Neural crest cell (in vitro differentiated cells): ENCODE results near the gene SRSF2. TPM values are rescaled to one million over a fixed set of nuclear protein-coding genes. Genes with fewer than 3 reads are reported as not detected.
"Not testable (repeated sequence)": the region's sequence is repeated elsewhere in the genome, so short reads cannot be mapped to it uniquely, and the experiment has no call there.

ENCODE experiments used
- DNase-seq: peaks from one replicate; pipeline ENCODE4 v3.0.0; 2021; ENCODE audit warnings: low read depth, mixed read lengths, low spot score
- H3K27ac Mint-ChIP-seq: one replicate; pipeline ENCODE4 v1.8.0; 2021; ENCODE audit warnings: mild to moderate bottlenecking, mixed read lengths; ENCODE audit not compliant: unreplicated experiment
- H3K27me3 Mint-ChIP-seq: 2 replicates; pipeline ENCODE4 v1.8.0; 2021; ENCODE audit warnings: low read depth, mild to moderate bottlenecking, mixed read lengths
- H3K36me3 Mint-ChIP-seq: 2 replicates; pipeline ENCODE4 v1.8.0; 2021; ENCODE audit warnings: low read depth, mild to moderate bottlenecking, mixed read lengths
- H3K4me1 Mint-ChIP-seq: 2 replicates; pipeline ENCODE4 v1.8.0; 2021; ENCODE audit warnings: mixed read lengths
- H3K4me3 Mint-ChIP-seq: one replicate; pipeline ENCODE4 v1.8.0; 2021; ENCODE audit warnings: mild to moderate bottlenecking, mixed read lengths
- H3K9me3 Mint-ChIP-seq: 2 replicates; pipeline ENCODE4 v1.8.0; 2021; ENCODE audit warnings: mixed read lengths
- CTCF ChIP-seq: fragments of 200-600 bp; sonication (generic); conservative IDR thresholded peaks from 2 replicates; pipeline ENCODE4 v1.5.0; 2021; ENCODE audit warnings: antibody characterized with exemption, mild to moderate bottlenecking
- total RNA-seq: library from RNA; stranded (reverse); gene quantifications from 2 replicates; pipeline ENCODE4 v1.2.1, GENCODE V29; 2021

SRSF2 gene
- total RNA-seq, 1 donor from 2014 or later, result 453 TPM

- peak overlapping the region; percentile 92 for H3K4me3 Mint-ChIP-seq
- H3K27ac Mint-ChIP-seq, result peak overlapping the region; percentile 60
- no peaks in the 10 kb centered on the region for H3K27me3 Mint-ChIP-seq
- no peak for DNase-seq
- TF ChIP-seq CTCF, result no peak
- H3K36me3 Mint-ChIP-seq, result peaks cover 12% of the 10 kb centered on the region
- peaks cover 37% of the 10 kb centered on the region for H3K4me1 Mint-ChIP-seq
- H3K9me3 Mint-ChIP-seq, result no peaks in the 10 kb centered on the region
These were observed 11.4 kb downstream of the SRSF2 start for GRCh38 chr17:76725580-76726230.

DNA sequence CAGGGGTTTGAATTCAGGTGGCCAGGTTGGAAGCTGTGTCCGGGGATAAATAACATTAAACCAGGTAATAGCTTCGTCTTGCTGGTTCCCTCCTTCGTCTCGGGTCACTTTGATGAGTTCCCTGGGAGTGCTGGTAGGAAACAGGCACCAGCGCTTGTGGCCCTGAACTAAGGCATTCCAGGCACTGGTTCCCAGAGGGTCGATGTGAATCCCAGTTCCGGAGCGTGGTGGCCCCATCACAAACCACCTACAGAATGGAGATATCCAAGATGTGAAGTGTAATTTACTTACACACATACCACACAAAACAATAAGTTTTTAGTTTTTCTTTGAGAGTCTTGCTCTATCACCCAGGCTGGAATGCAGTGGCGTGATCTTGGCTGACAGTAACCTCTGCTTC lies 13.3 kb downstream of the SRSF2 start:
- Mint-ChIP-seq H3K9me3 (no peaks in the 10 kb centered on the region), H3K27ac (no peak overlapping the region), H3K27me3 (no peaks in the 10 kb centered on the region), H3K36me3 (peaks cover 16% of the 10 kb centered on the region), H3K4me1 (peaks cover 30% of the 10 kb centered on the region), H3K4me3 (peak overlapping the region; percentile 49)
- no peak for TF ChIP-seq CTCF
- DNase-seq, result no peak

GRCh38 chr17:76722977-76723376 lies 14.2 kb downstream of the SRSF2 start:
- Mint-ChIP-seq H3K4me3 (peak overlapping the region; percentile 79), H3K36me3 (peaks cover 18% of the 10 kb centered on the region), H3K4me1 (peaks cover 29% of the 10 kb centered on the region)
- DNase-seq, H3K27me3 Mint-ChIP-seq, H3K27ac Mint-ChIP-seq, H3K9me3 Mint-ChIP-seq: not testable (repeated sequence)

- no peak for TF ChIP-seq CTCF
- DNase-seq, result no peak
- H3K4me3 Mint-ChIP-seq, result peak overlapping the region; percentile 18
- peaks cover 18% of the 10 kb centered on the region for H3K36me3 Mint-ChIP-seq
- H3K4me1 Mint-ChIP-seq, result peaks cover 22% of the 10 kb centered on the region
- H3K27me3 Mint-ChIP-seq, result no peaks in the 10 kb centered on the region
- H3K9me3 Mint-ChIP-seq, result no peaks in the 10 kb centered on the region
- H3K27ac Mint-ChIP-seq, result no peak overlapping the region
These were observed 14.9 kb downstream of the SRSF2 start for GRCh38 chr17:76722279-76722678.

DNA sequence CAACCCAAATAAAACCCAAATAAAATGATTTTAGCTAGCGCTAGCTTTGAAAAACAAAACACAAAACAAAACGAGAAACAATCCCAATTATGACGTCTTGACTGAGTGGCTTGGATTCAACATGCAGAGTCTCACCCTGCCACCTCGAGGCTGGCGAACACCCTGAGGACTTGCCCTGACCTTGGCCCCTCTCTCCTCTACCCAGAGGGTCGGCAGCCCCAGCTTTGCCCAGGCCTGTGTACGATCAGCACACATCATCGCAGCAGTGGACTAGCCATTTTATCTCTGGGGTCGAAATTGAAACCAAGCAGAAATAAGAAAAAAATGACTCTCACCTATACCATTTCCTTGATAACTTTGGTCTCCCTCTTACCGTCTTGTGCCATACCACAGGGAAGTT lies 15.7 kb downstream of the SRSF2 start:
- Mint-ChIP-seq H3K27ac (peak overlapping the region; percentile 82), H3K36me3 (peaks cover 18% of the 10 kb centered on the region)
- TF ChIP-seq CTCF, result no peak

GRCh38 chr17:76720941-76721340 lies 16.2 kb downstream of the SRSF2 start:
- no peak overlapping the region for H3K27ac Mint-ChIP-seq
- no peak for TF ChIP-seq CTCF
- H3K27me3 Mint-ChIP-seq, result no peaks in the 10 kb centered on the region
- no peaks in the 10 kb centered on the region for H3K9me3 Mint-ChIP-seq
- peaks cover 15% of the 10 kb centered on the region for H3K36me3 Mint-ChIP-seq
- no peak for DNase-seq
- peak overlapping the region; percentile 10 for H3K4me3 Mint-ChIP-seq
- H3K4me1 Mint-ChIP-seq, result peaks cover 17% of the 10 kb centered on the region

More for the DNA sequence above, 15.7 kb downstream of the SRSF2 start:
- Mint-ChIP-seq H3K9me3 (no peaks in the 10 kb centered on the region), H3K4me3 (peak overlapping the region; percentile 18), H3K27me3 (no peaks in the 10 kb centered on the region), H3K4me1 (peaks cover 20% of the 10 kb centered on the region)
- no peak for DNase-seq
